DND-41 (cell line): Measurements from ENCODE around the gene SMIM21.

ENCODE experiments used
- ATAC-seq: fragments of 200-7000 bp; cut with Tn5 transposase; 3 replicates; pipeline ENCODE4 v1.9.1; 2021; ENCODE audit warnings: low read depth; ENCODE audit not compliant: insufficient read depth
- DNase-seq: peaks from one replicate; pipeline ENCODE4 v3.0.0-alpha.2; 2020
- H2AFZ ChIP-seq: 2 replicates; pipeline ENCODE4 v1.6.0; 2012; ENCODE audit warnings: low read depth, low read length
- H3K27ac ChIP-seq: 2 replicates; pipeline ENCODE4 v1.5.1; 2012; ENCODE audit warnings: low read length, inconsistent platforms
- H3K27me3 ChIP-seq: fragments of 200-600 bp; sonication (generic); 2 replicates; pipeline ENCODE4 v1.6.0; 2012; ENCODE audit warnings: low read length, mild to moderate bottlenecking, inconsistent platforms; ENCODE audit not compliant: insufficient read depth, poor library complexity
- H3K36me3 ChIP-seq: 2 replicates; pipeline ENCODE4 v1.5.1; 2012; ENCODE audit warnings: low read length, inconsistent platforms; ENCODE audit not compliant: insufficient read depth
- H3K4me1 ChIP-seq: 2 replicates; pipeline ENCODE4 v1.5.1; 2012; ENCODE audit warnings: mild to moderate bottlenecking, low read length; ENCODE audit not compliant: insufficient read depth
- H3K4me2 ChIP-seq: 2 replicates; pipeline ENCODE4 v1.6.0; 2012; ENCODE audit warnings: mild to moderate bottlenecking, moderate library complexity, low read length, inconsistent platforms; ENCODE audit not compliant: insufficient read depth
- H3K4me3 ChIP-seq, 2 experiments: fragments of 200-600 bp in 1 of 2; shearing (Covaris generic) in 1 of 2; 2 replicates each; pipeline ENCODE4 v1.5.1; 2012 to 2016; ENCODE audit warnings: inconsistent platforms in 2 of 2, low read length in 2 of 2, mild to moderate bottlenecking in 2 of 2, low read depth in 1 of 2, moderate library complexity in 1 of 2
- H3K79me2 ChIP-seq: 2 replicates; pipeline ENCODE4 v1.6.0; 2012; ENCODE audit warnings: low read length, inconsistent platforms; ENCODE audit not compliant: insufficient read depth
- H3K9ac ChIP-seq: 2 replicates; pipeline ENCODE4 v1.6.0; 2012; ENCODE audit warnings: low read depth, mild to moderate bottlenecking, inconsistent platforms, low read length, moderate library complexity
- H3K9me3 ChIP-seq: 2 replicates; pipeline ENCODE4 v1.5.1; 2012; ENCODE audit warnings: low read length, moderate library complexity, mild to moderate bottlenecking, inconsistent platforms; ENCODE audit not compliant: insufficient read depth, severe bottlenecking
- H4K20me1 ChIP-seq: 2 replicates; pipeline ENCODE4 v1.6.0; 2012; ENCODE audit warnings: low read length; ENCODE audit not compliant: insufficient read depth
- EZH2 ChIP-seq: IDR thresholded peaks from 3 replicates; pipeline ENCODE4 v1.6.1; 2012; ENCODE audit warnings: borderline replicate concordance, low read depth, mild to moderate bottlenecking, moderate library complexity, low read length, inconsistent platforms; ENCODE audit not compliant: severe bottlenecking
- TF ChIP-seq, protein P1 (sequence below): IDR thresholded peaks from 2 replicates; pipeline ENCODE4 v1.5.1; 2012; ENCODE audit warnings: borderline replicate concordance, low read length, moderate library complexity, mild to moderate bottlenecking; ENCODE audit not compliant: poor library complexity, severe bottlenecking; ENCODE audit errors: extremely low read depth

The SMIM21 gene

DNA sequence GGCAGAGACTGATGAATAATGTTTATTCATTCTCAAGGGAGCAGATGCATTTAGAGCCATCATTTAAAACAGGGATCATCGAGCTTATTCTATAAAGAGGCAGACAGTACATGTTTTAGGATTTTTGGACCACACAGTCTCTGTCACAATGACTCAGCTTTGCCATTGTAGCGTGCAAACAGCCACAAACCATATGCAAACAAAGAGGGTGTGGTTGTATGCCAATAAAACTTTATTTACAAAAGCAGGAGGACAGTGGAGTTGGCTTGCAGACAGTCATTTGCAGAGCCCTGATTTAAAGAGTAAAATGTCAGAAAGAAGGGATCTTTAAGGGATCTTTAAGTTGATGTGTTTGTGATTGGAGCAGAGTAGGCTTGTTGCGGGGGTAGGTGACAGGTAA lies 51.5 kb downstream of the SMIM21 start:
- Histone ChIP-seq H2AFZ (no peak overlapping the region), H3K9ac (no peak overlapping the region), H3K27ac (no peak overlapping the region), H4K20me1 (no peaks in the 10 kb centered on the region), H3K4me2 (no peak overlapping the region), H3K79me2 (no peaks in the 10 kb centered on the region), H3K9me3 (no peaks in the 10 kb centered on the region), H3K27me3 (peaks cover 3% of the 10 kb centered on the region), H3K36me3 (no peaks in the 10 kb centered on the region), H3K4me1 (no peaks in the 10 kb centered on the region), H3K4me3 (no peak overlapping the region)
- TF ChIP-seq, protein P1, sequence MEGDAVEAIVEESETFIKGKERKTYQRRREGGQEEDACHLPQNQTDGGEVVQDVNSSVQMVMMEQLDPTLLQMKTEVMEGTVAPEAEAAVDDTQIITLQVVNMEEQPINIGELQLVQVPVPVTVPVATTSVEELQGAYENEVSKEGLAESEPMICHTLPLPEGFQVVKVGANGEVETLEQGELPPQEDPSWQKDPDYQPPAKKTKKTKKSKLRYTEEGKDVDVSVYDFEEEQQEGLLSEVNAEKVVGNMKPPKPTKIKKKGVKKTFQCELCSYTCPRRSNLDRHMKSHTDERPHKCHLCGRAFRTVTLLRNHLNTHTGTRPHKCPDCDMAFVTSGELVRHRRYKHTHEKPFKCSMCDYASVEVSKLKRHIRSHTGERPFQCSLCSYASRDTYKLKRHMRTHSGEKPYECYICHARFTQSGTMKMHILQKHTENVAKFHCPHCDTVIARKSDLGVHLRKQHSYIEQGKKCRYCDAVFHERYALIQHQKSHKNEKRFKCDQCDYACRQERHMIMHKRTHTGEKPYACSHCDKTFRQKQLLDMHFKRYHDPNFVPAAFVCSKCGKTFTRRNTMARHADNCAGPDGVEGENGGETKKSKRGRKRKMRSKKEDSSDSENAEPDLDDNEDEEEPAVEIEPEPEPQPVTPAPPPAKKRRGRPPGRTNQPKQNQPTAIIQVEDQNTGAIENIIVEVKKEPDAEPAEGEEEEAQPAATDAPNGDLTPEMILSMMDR: no peak
- no peak for TF ChIP-seq EZH2
- no peak for ATAC-seq
- no peak for DNase-seq

DNA sequence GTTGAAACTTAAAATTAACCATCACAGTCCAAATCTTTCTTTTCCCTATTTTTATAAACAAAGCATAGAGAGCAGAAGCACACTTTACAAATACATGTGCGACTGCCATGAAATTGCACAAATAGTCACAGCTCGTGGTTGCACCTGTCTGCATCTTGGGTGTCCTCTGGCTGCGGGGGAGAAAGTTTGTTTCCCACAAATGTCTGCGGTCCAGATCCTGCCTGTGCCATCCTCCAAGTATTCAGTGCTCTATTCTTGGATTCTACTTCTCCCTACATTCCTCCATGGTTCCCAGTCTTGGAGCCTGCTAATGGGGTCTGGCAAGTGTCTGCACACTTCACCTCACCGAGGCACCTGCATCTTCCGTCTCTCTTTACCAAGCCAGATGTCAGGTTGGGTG lies 52.2 kb downstream of the SMIM21 start:
- Histone ChIP-seq H3K9me3 (no peaks in the 10 kb centered on the region), H2AFZ (no peak overlapping the region), H3K9ac (no peak overlapping the region), H3K4me1 (no peaks in the 10 kb centered on the region), H3K4me3 (no peak overlapping the region), H3K27me3 (peaks cover 3% of the 10 kb centered on the region), H3K27ac (no peak overlapping the region), H3K4me2 (no peak overlapping the region), H4K20me1 (no peaks in the 10 kb centered on the region), H3K79me2 (no peaks in the 10 kb centered on the region), H3K36me3 (no peaks in the 10 kb centered on the region)
- no peak for TF ChIP-seq EZH2
- TF ChIP-seq, protein P1: no peak
- no peak for DNase-seq
- ATAC-seq: no peak

GRCh38 chr18:75374466-75374865 lies 53.0 kb downstream of the SMIM21 start:
- no peak for TF ChIP-seq EZH2
- TF ChIP-seq, protein P1: no peak

DNA sequence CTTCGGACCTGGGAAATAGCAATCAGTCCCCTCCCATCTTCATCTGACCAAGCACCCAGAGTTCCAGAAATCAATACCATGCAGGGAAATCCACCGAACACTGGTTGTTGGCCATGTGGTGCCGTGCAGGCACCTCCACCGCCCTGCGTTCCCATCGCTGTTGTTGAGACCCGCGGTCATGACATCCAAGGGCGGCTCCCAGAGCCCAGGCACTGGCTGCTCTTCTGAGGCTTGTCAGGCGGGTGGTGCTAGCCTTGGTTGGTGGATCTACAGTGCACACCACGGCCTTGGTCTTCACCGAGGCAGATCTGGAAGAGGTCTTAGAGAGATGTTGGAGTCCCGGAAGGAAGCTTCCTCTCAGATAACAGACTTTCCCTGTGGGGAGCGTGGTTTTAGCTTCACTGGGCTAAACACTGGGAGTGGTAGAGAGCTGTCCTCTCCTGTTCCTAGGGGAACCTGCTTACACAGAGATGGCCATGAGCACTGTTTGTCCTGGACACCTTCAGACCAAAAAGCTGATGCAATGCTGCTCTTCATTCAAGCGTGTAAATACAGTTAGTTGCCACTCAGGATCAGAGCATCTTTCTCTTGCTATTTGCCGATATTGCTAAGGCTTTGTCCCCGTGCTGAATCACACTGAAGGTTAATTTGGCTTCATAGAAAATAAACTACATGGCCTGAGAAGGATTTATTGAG lies 58.3 kb downstream of the SMIM21 start:
- Histone ChIP-seq H3K4me1 (no peaks in the 10 kb centered on the region), H3K27me3 (peaks cover 3% of the 10 kb centered on the region), H3K9me3 (no peaks in the 10 kb centered on the region), H3K4me3 (no peak overlapping the region), H3K27ac (no peak overlapping the region), H3K79me2 (no peaks in the 10 kb centered on the region), H2AFZ (no peak overlapping the region), H3K9ac (no peak overlapping the region), H4K20me1 (no peaks in the 10 kb centered on the region), H3K4me2 (no peak overlapping the region), H3K36me3 (no peaks in the 10 kb centered on the region)
- no peak for TF ChIP-seq EZH2
- DNase-seq (no peak), ATAC-seq (no peak)

More at GRCh38 chr18:75374466-75374865, 53.0 kb downstream of the SMIM21 start:
- DNase-seq: no peak
- H3K9me3 ChIP-seq: no peaks in the 10 kb centered on the region
- H3K27ac ChIP-seq: no peak overlapping the region
- H3K4me3 ChIP-seq: no peak overlapping the region
- no peak overlapping the region for H3K9ac ChIP-seq
- H3K36me3 ChIP-seq: no peaks in the 10 kb centered on the region
- H3K79me2 ChIP-seq: no peaks in the 10 kb centered on the region
- H3K4me1 ChIP-seq: no peaks in the 10 kb centered on the region
- no peaks in the 10 kb centered on the region for H4K20me1 ChIP-seq
- no peak overlapping the region for H2AFZ ChIP-seq
- H3K4me2 ChIP-seq: no peak overlapping the region
- ATAC-seq: no peak
- peaks cover 3% of the 10 kb centered on the region for H3K27me3 ChIP-seq
